Stimulated activated CD8-positive, alpha-beta memory T cell treated with anti-CD3 and anti-CD28 coated beads, Interleukin-12 subunit alpha, Interleukin-12 subunit beta, amount 100 ng/mL, for 1 hour (primary cell): ENCODE results near the gene KRTAP10-12.
"Not testable (repeated sequence)": the region's sequence is repeated elsewhere in the genome, so short reads cannot be mapped to it uniquely, and the experiment has no call there.

Experiments used
- DNase-seq: peaks from one replicate; pipeline ENCODE4 v3.0.0-alpha.2; 2020; ENCODE audit warnings: low read depth

Gene KRTAP10-12, protein sequence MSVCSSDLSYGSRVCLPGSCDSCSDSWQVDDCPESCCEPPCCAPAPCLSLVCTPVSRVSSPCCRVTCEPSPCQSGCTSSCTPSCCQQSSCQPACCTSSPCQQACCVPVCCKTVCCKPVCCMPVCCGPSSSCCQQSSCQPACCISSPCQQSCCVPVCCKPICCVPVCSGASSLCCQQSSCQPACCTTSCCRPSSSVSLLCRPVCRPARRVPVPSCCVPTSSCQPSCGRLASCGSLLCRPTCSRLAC

DNA sequence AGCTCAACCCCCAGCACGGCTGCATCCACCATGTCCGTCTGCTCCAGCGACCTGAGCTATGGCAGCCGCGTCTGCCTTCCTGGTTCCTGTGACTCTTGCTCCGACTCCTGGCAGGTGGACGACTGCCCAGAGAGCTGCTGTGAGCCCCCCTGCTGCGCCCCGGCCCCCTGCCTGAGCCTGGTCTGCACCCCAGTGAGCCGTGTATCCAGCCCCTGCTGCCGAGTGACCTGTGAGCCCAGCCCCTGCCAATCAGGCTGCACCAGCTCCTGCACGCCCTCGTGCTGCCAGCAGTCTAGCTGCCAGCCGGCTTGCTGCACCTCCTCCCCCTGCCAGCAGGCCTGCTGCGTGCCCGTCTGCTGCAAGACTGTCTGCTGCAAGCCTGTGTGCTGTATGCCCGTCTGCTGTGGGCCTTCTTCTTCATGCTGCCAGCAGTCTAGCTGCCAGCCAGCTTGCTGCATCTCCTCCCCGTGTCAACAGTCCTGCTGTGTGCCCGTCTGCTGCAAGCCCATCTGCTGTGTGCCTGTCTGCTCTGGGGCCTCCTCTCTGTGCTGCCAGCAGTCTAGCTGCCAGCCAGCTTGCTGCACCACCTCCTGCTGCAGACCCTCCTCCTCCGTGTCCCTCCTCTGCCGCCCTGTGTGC, at the start of gene KRTAP10-12:
Gene KRTAP10-12, plus strand, starts transcription at position 1 of the 639 bp plus-strand sequence. Its CDS starts 30 bp downstream, at position 31.
- DNase-seq, result not testable (repeated sequence)

GRCh38 chr21:44647222-44647552, 49.8 kb upstream of the KRTAP10-12 start:
- no peak for DNase-seq

DNA sequence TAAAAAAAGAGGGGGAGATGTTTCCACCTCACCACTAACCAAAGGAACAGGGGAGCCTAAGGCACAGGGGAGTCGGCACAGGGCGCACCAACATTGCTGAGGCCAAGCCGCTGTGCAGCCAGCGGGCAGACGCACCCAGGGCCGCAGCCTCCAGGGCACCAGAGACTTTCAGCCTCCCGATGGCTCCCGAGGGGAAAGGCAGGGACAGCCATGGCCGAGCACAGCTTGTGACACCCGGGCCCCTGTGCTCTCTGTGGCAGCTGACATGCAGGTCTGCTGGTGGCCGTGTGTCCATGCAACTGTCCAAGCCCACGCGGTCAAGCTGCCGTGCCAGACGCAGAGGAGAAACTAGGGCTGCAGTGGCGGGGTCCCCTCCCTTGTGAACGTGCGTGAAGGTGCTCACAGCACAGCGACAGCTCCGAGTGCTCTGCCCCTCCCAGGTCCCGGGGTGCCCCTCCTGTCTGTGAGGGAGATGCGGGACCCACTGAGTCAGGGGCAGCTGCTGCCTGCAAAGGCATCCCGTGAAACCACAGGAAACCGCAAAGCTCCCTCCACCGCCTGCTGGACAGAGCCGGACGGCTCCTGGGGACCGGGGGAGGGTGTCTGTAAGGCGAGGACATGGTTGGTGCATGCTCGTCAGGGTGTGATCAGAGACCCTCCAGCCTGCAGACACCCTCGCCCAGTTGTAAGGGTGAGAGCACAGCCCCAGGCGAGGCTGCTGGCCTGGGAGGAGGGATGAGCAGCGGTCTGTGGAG, 48.2 kb upstream of the KRTAP10-12 start:
- no peak for DNase-seq

GRCh38 chr21:44649521-44650100, 47.4 kb upstream of the KRTAP10-12 start:
- DNase-seq, result no peak

DNA sequence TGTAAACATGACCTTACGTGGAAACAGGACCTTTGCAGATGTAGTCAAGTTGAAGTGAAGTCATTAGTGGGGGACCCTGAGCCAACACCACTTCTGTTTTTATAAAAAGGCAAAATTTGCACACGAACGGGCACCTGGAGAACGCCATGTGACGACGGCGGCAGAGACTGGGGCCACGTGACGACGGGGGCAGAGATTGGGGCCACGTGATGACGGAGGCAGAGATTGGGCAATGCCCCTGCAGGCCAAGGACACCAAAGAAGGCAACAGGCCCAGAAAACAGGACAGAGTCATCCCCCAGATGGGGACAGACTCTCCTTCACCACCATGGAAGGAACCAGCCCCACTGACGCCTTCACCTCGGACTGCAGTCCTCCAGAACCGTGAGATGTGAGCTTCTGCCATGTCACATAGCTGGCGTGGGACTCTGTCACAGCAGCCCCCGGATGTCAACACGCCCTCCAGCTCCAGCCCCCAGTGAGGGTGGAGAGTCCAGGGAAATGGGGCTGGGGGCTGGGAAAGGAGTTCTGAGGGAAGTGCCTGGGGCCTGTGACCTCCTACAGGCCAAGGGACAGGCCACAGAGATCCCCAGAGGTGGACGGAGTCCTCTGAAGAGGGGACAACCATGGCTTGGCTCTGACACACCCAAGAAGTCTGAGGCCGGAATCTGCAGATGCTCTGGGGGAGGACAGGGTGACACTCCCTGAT, 46.6 kb upstream of the KRTAP10-12 start:
- DNase-seq, result no peak

- DNase-seq, result no peak
Observed at GRCh38 chr21:44650973-44651675, 45.8 kb upstream of the KRTAP10-12 start.

GRCh38 chr21:44653123-44653522, 43.8 kb upstream of the KRTAP10-12 start:
- no peak for DNase-seq

DNA sequence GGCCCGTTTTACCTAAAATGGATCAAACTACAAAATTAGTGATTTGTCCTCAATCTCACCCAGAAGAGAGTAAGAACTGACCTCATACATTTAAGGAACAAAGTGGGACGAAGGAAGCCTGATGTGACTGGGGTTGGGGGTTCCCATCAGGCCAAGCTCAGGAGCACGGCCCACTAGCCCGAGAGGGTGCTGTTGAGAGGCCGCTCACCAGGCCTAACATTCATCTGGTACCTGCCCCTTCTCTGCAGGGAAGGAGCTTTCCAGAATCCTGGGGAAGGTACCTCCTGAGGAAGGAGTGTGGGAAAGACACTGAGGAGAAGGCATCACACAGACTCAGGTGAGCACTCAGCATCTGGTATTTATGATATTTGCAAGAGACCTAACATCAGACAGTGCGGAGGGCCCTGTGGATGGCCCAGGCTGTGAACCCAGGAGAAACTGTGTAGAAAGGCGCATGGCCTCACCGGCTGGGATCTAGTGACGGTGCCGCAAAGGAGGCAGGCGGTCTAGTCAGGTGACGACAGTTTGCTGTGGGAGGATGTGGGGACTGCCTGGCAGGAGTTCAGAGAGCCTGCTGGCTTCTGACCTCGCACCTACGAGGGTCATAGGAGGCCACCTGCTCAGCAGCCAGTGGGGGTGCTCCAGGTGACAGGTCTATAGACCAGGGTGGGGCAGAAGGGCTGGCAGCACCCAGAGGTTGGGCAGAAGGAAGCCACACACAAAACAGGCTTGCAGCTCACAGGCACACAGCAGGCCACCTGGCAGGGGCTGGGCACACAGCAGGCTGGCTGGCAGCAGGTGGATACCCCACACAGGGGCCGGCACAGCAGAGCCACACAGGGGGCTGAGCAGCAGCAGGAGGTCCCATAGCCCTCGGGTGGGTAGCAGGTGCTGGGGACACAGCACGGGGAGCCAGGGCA, 43.1 kb upstream of the KRTAP10-12 start:
- peak; percentile 27 for DNase-seq

DNA sequence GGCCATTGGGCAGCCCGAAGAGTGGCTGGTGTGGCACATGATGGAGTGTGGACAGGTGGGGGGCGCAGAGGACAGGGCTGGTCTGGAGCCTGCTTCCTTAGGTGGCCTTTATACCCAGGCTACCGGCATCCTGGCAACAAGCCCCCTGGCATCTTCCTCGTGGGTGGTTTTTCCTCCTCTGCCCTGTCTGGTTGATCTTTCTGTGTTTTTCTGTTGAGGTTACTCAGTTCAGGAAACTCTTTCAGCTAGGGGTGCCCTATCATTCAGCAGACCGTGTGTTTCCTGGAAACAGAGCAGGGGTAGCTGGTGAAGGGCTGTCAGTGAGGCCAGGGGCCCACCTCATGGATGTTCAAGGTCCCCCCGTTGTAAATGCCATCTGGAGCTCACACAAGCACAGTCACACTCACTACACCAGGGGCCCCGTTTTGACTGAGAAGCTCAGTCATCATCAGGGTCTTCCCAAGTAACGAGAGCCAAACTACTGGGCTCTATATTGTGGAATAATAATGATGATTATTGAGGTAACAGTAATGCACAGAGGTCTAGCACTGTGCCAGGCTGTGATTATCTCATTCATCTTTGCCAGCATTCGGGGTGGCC, 42.3 kb upstream of the KRTAP10-12 start, which contains the start of gene KRTAP12-4:
Gene KRTAP12-4, minus strand, starts transcription at position 84 of the 600 bp plus-strand sequence. Its CDS starts 45 bp downstream, at position 39.
- DNase-seq, result no peak

- DNase-seq, result no peak
Observed at GRCh38 chr21:44656868-44657267, 40.1 kb upstream of the KRTAP10-12 start.

DNA sequence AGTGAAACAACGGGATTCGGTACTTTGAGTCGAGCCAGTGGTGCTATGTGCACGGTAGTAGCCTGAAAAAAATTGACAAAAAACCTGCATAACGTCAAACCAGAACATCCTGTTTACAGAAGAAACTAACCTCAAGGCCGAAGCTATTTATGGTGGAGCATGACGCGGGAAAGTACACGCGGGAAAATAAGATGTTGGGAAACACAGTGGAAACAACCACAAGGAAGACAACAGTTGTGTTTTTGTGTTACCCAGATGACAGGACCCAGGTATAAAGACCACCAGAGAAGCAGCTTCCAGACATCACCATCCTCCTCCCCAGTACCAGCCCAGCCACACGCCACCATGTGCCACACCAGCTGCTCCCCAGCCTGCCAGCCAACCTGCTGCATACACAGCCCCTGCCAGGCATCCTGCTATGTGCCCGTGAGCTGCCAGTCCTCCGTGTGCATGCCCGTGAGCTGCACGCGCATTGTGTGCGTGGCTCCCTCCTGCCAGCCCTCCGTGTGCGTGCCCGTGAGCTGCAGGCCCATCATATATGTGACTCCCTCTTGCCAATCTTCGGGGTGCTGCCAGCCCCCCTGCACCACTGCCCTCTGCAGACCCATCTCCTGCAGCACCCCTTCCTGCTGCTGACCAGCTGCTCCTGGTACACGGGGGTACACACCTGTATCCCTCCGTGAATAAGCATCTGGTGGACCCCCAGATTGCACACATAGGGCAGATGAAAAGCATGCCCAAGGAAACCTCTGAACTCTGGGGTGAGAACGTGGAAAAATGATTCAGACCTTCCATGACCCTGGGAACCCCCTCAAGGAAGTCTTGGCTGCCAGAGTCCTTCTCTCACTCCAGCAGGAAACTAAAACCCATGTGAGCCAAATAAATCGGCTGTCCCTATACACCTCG, 39.1 kb upstream of the KRTAP10-12 start, which contains the start of gene KRTAP12-3:
Gene KRTAP12-3, plus strand, starts transcription at position 298 of the 906 bp plus-strand sequence. Its CDS starts 48 bp downstream, at position 346.
- no peak for DNase-seq

DNA sequence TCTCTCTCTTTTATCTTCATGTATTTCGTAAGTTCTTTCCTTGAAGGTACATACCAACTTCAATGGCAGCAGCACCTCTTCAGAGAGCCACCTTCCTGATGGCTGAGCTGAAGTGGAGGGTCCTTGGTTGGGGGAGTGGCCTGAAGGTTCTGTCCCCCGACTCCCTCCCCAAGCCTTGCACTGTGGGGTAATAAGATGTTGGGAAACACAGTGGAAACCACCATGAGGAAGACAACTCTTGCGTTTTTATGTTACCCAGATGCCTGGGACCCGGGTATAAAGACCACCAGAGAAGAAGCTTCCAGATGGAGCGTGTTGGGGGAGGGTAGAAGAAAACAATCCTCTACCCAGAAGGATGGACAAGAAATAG, 38.4 kb upstream of the KRTAP10-12 start:
- no peak for DNase-seq

DNA sequence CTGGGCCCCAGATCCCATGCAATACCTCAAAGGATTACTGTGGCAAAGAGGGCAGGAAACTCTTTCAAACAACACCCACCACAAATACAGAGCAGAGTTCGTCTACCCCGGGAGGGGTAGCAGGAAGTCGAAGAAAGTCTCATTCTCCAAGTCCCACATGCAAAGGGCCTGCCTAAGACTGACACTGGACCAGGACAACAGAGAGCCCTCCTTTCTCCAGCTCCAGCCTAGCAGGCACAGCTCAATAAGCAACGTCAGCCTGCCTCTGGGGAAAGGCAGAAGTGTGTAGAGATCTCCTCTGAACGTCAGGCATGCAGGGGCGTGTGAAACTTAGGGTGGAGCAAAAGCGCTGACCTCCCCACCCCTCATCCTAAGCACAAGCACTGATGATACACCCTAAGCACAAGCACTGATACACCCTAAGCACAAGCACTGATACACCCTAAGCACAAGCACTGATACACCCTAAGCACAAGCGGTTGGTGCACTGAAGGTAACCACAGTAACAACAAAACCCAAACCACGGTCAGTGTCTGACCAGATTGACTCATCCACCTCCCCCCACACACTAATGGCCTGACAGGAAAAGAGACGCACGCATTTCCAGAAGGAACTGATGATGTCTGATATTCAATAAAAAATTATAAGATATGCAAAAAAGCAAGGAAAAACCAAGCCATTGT, 37.9 kb upstream of the KRTAP10-12 start:
- no peak for DNase-seq

DNA sequence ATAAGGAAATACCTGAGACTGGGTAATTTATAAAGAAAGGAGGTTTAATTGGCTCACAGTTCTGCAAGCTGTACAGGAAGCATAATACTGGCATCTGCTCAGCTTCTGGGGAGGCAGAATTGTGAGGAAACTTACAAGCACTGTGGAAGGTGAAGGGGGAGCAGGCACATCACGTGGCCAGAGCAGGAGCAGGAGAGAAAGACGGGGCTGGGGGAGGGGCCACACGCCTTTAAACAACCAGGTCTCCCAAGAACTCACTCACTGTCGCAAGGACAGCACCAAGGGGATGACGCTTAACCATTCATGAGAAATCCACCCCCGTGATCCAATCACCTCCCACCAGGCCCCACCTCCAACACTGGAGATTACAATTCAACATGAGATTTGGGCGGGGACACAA, 35.4 kb upstream of the KRTAP10-12 start:
- DNase-seq, result not testable (repeated sequence)

GRCh38 chr21:44664691-44665090, 32.3 kb upstream of the KRTAP10-12 start:
- no peak for DNase-seq

- DNase-seq, result no peak
Observed at GRCh38 chr21:44666401-44667320, 30.3 kb upstream of the KRTAP10-12 start, which contains the start of gene KRTAP12-2. Gene KRTAP12-2 (minus strand): TSS chr21:44666927. CDS start chr21:44666886, 41 bp downstream.

DNA sequence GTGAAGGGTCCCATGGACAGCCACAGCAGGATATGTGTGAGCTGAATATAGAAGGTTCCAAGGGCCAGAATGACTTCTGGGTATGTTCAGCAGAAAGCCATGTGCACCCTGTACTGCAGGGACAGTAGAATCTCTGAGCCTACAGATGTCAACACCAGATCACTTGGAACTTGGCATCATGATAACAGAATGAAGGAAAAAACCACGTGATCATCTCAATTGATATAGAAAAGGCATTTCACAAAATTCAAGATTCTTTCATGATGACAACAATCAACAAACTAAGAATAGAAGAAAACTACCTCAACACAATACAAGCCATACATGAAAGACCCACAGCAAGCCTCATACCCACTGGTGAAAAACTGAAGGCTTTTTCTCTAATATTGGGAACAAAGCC, 29.4 kb upstream of the KRTAP10-12 start:
- no peak for DNase-seq
